Measurements from ENCODE around the gene METTL1. TPM values are rescaled to one million over a fixed set of nuclear protein-coding genes. Genes with fewer than 3 reads are reported as not detected.
A peak's percentile ranks its signal among the peaks of the same experiment; 100 is the strongest.
"Not testable (repeated sequence)": the region's sequence is repeated elsewhere in the genome, so short reads cannot be mapped to it uniquely, and the experiment has no call there.

Gene METTL1
- 25.2 to 33.6 TPM (median 26.8 TPM) in 3 replicates for total RNA-seq
- long read RNA-seq, transcript METTL1-202 (6 exons, 2,066 nt): major isoform, 19 of 21 reads
- long read RNA-seq, partial matches to known transcripts: 0 of 21 reads
- long read RNA-seq, other reads (novel, unspliced or antisense): 2 of 21 reads

- peak within 1 kb of the TSS; percentile 100 for H3K4me3 Mint-ChIP-seq (ENCODE audit: unreplicated experiment)
- H3K27ac Mint-ChIP-seq (ENCODE audit: unreplicated experiment): peak within 1 kb of the TSS; percentile 100
- no peak for TF ChIP-seq CTCF (IDR thresholded peaks at IDR 0.05)
- H3K9me3 Mint-ChIP-seq (ENCODE audit: low read depth): no peaks in the 10 kb centered on the region
- no peak for DNase-seq (ENCODE audit: low spot score)
- no peaks in the 10 kb centered on the region for H3K27me3 Mint-ChIP-seq (ENCODE audit: low read depth)
- H3K4me1 Mint-ChIP-seq (ENCODE audit: low read depth): peaks cover 24% of the 10 kb centered on the region
- H3K36me3 Mint-ChIP-seq (ENCODE audit: low read depth): peaks cover 28% of the 10 kb centered on the region
These were observed at the start of gene METTL1 for GRCh38 chr12:57771873-57772428. Gene METTL1 (minus strand): TSS chr12:57772105. CDS start chr12:57772083, 22 bp downstream.

GRCh38 chr12:57821015-57821414, 49.1 kb upstream of the METTL1 start:
- peaks cover 39% of the 10 kb centered on the region for H3K36me3 Mint-ChIP-seq (ENCODE audit: low read depth)
- DNase-seq (ENCODE audit: low spot score); H3K4me3 Mint-ChIP-seq (ENCODE audit: unreplicated experiment); H3K27ac Mint-ChIP-seq (ENCODE audit: unreplicated experiment); H3K9me3 Mint-ChIP-seq (ENCODE audit: low read depth); H3K4me1 Mint-ChIP-seq (ENCODE audit: low read depth); H3K27me3 Mint-ChIP-seq (ENCODE audit: low read depth): not testable (repeated sequence)

- peaks cover 33% of the 10 kb centered on the region for H3K36me3 Mint-ChIP-seq (ENCODE audit: low read depth)
- not testable (repeated sequence) for DNase-seq (ENCODE audit: low spot score); H3K9me3 Mint-ChIP-seq (ENCODE audit: low read depth); H3K27ac Mint-ChIP-seq (ENCODE audit: unreplicated experiment); H3K27me3 Mint-ChIP-seq (ENCODE audit: low read depth); H3K4me1 Mint-ChIP-seq (ENCODE audit: low read depth); H3K4me3 Mint-ChIP-seq (ENCODE audit: unreplicated experiment)
These were observed 48.2 kb upstream of the METTL1 start for GRCh38 chr12:57820119-57820518.

- DNase-seq (ENCODE audit: low spot score); H3K27ac Mint-ChIP-seq (ENCODE audit: unreplicated experiment); H3K9me3 Mint-ChIP-seq (ENCODE audit: low read depth); H3K4me3 Mint-ChIP-seq (ENCODE audit: unreplicated experiment); H3K27me3 Mint-ChIP-seq (ENCODE audit: low read depth); H3K4me1 Mint-ChIP-seq (ENCODE audit: low read depth): not testable (repeated sequence)
- H3K36me3 Mint-ChIP-seq (ENCODE audit: low read depth): peaks cover 19% of the 10 kb centered on the region
These were observed 46.1 kb upstream of the METTL1 start for GRCh38 chr12:57817990-57818331.

- Mint-ChIP-seq H3K4me1 (ENCODE audit: low read depth) (peaks cover 8% of the 10 kb centered on the region), H3K9me3 (ENCODE audit: low read depth) (no peaks in the 10 kb centered on the region), H3K27ac (ENCODE audit: unreplicated experiment) (no peak overlapping the region), H3K36me3 (ENCODE audit: low read depth) (peaks cover 16% of the 10 kb centered on the region), H3K4me3 (ENCODE audit: unreplicated experiment) (no peak overlapping the region), H3K27me3 (ENCODE audit: low read depth) (no peaks in the 10 kb centered on the region)
- peak; percentile 32 for DNase-seq (ENCODE audit: low spot score)
- TF ChIP-seq CTCF (IDR thresholded peaks at IDR 0.05): no peak
These were observed 45.5 kb upstream of the METTL1 start for GRCh38 chr12:57817261-57817989.

- no peak for TF ChIP-seq CTCF (IDR thresholded peaks at IDR 0.05)
- H3K27ac Mint-ChIP-seq (ENCODE audit: unreplicated experiment): no peak overlapping the region
These were observed 44.9 kb upstream of the METTL1 start for GRCh38 chr12:57816855-57817151.

More at GRCh38 chr12:57816855-57817151, 44.9 kb upstream of the METTL1 start:
- no peak for DNase-seq (ENCODE audit: low spot score)
- Mint-ChIP-seq H3K36me3 (ENCODE audit: low read depth) (peaks cover 13% of the 10 kb centered on the region), H3K4me1 (ENCODE audit: low read depth) (peaks cover 8% of the 10 kb centered on the region), H3K9me3 (ENCODE audit: low read depth) (no peaks in the 10 kb centered on the region), H3K4me3 (ENCODE audit: unreplicated experiment) (no peak overlapping the region), H3K27me3 (ENCODE audit: low read depth) (no peaks in the 10 kb centered on the region)
